ENCODE measurements around the gene GPC2. TPM values are rescaled to one million over a fixed set of nuclear protein-coding genes. Genes with fewer than 3 reads are reported as not detected.
"Not testable (repeated sequence)": the region's sequence is repeated elsewhere in the genome, so short reads cannot be mapped to it uniquely, and the experiment has no call there.

The GPC2 gene, protein sequence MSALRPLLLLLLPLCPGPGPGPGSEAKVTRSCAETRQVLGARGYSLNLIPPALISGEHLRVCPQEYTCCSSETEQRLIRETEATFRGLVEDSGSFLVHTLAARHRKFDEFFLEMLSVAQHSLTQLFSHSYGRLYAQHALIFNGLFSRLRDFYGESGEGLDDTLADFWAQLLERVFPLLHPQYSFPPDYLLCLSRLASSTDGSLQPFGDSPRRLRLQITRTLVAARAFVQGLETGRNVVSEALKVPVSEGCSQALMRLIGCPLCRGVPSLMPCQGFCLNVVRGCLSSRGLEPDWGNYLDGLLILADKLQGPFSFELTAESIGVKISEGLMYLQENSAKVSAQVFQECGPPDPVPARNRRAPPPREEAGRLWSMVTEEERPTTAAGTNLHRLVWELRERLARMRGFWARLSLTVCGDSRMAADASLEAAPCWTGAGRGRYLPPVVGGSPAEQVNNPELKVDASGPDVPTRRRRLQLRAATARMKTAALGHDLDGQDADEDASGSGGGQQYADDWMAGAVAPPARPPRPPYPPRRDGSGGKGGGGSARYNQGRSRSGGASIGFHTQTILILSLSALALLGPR
- 10.9 and 16.7 TPM in 2 replicates for total RNA-seq (2014; rRNA removed; shearing (Covaris generic))

DNA sequence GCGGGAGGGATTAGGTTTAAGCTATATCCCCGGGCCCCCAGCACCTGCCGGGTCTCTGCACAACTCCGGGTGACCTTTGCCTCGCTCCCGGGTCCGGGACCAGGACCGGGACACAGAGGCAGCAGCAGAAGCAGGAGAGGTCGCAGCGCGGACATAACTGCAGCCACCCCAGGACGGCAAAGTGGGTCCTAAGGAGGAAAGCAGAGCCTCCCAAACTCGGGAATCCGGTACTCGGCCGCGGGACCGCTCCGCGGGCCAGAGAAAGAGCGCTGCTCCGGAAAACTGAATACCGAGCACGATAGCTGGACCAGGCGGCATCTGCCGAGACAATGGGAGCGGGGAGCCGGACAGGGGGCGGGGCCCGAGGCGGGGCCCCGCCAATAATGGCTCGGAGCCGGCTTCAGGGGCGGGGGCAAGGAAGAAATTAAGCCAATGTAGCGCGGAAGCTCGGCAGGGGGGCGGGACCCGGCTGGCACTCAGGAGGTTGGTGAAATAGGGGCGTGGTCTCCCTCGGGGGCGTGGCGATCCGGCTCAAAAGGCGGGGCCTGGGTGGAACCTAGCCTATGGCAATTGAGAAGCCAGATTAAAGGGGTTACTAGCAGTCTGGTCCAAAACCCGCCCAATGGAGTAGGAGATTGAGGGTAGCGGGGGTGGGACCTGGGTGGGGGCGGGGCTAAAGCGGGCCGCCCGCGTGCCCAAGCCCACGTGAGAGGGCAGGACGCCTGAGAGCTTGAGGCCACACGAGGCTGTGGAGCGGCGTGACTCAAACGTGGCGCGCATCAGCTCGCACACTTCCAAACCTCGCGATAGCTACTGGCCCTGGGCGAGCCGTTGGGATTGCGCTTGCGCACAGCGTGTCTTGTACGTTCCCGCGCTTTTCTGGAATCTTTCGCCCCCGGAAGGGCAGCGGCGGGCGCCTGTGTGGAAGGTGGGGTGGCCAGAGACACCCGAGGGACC is at the start of gene GPC2, which contains the start of gene STAG3:
GPC2 (minus strand) TSS at position 337 of the 957 bp plus-strand sequence; CDS start at position 155, 182 bp downstream.
STAG3 (plus strand) TSS at position 874 of the 957 bp plus-strand sequence. CDS start 2,639 bp downstream, outside the sequence.
- peak; percentile 100 for DNase-seq (ENCODE audit: low read depth)

DNA sequence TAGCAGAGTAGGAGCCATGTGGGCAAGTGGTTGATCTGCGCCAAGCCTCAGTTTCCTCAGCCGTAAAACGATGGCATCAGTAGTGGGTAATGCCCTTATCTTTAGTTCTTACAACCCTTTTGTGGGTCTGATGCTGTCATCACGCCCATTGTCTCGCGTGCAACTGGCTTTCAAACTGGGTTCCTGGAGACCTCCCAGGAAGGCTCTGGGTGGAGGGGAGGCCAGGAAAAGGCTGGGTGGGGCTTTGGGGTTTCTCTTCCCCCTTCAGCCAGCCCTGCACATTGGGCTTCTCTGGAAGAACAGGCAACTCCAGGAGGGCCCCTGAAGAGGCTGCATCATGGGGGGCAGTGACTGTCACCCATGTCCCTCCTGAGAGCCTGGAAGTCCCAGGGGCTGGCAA is 47.7 kb upstream of the GPC2 start:
- DNase-seq (ENCODE audit: low read depth), result not testable (repeated sequence)

DNA sequence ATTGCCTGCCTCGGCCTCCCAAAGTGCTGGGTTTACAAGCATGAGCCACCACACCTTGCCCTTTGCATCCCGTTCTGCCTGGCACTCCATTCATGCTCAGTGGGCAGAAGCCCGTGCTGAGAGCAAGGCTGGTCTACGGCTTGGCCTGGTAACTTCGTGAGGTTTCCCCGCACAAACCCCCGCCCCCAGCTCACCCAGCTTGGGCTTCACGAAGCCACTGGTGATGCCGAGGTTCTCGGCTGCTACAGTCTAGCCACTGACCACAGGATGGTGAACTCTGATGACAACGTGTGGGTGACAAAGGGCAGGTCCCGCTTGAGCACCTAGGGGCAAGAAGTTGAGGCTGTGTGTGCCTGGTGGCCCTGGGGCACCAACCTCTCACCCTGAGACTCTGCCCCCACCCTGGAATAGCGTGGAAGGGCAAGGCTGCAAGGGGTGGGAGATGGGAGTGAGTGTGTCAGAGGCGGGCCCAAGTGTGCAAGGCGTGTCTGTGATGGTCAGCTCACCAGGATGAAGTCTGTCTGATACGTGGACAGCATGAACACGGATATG is 46.3 kb upstream of the GPC2 start:
- DNase-seq (ENCODE audit: low read depth), result not testable (repeated sequence)

DNA sequence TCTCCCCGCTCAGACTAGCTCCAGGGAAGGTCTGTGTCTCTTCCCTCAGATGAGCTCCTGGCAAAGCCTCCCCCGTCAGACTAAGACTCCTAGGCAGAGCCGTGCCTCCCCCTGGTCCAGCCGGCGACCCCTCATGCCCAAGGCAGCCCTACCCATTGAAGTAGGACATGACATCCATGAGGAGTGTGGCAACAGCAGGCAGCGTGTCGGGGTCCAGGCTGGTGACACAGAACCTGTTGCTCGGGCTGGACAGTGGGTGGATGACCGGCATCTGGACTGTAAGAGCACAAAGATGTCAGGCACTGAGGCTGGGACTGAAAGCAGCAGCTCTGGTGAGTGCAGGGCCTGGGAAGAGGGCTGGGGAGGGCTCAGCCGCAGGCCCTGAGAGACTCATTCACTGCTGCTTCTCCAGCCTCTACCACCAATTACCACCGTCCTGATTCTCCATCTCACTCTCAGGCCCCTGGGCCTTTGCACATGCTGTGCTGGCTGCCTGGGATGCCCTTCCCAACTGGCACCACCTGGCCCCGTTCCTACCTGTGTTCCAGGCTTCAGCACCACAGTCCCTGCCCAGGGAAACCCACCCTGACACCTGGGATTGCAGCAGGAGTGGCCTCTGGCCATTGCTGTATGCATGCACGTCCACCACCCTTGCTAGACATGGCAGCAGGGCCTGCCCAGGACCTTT is 45.4 kb upstream of the GPC2 start:
- DNase-seq (ENCODE audit: low read depth), result no peak

DNA sequence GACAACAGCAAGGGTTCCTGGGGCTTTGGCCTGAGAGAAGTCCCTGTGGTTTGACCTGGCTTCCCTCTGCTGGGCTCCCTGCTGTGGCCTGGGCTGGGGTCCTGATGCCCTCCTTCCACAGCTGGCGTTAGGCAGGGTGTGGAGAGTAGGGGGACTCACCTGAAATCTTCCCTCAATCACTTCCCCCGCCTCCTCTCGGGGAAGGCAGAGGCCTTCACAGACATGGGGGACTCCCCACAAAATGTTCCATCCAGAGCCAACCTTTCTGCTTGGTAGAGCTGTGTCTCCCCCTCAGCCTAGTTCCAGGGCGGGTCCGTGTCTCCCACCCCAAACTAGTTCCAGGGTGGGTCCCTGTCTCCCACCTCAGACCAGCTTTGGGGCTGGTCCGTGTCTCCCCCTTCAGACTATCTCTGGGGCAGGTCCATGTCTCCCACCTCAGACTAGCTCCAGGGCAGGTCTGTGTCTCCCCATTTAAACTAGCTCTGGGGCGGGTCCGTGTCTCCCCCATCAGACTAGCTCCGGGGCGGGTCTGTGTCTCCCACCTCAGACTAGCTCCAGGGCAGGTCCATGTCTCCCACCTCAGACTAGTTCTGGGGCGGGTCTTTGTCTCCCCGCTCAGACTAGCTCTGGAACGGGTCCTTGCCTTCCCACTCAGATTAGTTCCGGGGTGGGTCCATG is 44.7 kb upstream of the GPC2 start:
- no peak for DNase-seq (ENCODE audit: low read depth)

DNA sequence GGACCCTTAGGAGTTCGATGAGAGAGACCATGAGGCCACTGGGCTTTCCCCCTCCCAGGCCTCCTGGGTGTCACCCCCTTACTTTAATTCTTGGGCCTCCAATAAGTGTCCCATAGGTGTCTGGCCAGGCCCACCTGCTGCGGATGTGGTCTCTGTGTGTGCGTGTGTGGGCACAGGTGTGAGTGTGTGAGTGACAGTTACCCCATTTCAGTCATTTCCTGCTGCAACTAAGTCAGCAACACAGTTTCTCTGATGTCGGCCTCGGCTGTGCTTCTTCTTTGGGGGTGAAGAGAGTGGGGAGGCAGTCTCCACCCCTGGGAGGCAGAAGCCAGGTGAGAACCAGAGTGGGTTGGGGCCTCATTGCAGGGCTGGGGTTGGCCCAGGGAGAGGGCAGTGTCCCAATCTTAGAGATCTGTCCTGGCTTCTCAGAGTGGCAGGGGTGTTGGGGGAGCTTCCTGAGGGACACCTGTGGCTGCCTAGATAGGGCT is 44.1 kb upstream of the GPC2 start:
- no peak for DNase-seq (ENCODE audit: low read depth)

DNA sequence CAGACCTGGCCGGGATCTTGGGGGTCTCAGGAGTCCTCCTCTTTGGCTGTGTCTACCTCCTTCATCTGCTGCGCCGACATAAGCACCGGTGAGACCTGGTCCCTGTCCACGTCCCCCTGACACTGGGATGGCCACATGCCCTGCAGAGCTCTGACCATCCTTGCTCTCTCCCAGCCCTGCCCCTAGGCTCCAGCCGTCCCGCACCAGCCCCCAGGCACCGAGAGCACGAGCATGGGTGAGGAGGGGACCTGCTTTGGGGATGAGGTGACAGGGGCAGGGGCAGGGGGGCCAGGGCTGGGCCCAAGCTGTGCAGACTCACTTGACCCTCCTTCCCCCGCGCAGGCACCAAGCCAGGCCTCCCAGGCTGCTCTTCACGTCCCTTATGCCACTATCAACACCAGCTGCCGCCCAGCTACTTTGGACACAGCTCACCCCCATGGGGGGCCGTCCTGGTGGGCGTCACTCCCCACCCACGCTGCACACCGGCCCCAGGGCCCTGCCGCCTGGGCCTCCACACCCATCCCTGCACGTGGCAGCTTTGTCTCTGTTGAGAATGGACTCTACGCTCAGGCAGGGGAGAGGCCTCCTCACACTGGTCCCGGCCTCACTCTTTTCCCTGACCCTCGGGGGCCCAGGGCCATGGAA is 43.5 kb upstream of the GPC2 start:
- DNase-seq (ENCODE audit: low read depth), result no peak

DNA sequence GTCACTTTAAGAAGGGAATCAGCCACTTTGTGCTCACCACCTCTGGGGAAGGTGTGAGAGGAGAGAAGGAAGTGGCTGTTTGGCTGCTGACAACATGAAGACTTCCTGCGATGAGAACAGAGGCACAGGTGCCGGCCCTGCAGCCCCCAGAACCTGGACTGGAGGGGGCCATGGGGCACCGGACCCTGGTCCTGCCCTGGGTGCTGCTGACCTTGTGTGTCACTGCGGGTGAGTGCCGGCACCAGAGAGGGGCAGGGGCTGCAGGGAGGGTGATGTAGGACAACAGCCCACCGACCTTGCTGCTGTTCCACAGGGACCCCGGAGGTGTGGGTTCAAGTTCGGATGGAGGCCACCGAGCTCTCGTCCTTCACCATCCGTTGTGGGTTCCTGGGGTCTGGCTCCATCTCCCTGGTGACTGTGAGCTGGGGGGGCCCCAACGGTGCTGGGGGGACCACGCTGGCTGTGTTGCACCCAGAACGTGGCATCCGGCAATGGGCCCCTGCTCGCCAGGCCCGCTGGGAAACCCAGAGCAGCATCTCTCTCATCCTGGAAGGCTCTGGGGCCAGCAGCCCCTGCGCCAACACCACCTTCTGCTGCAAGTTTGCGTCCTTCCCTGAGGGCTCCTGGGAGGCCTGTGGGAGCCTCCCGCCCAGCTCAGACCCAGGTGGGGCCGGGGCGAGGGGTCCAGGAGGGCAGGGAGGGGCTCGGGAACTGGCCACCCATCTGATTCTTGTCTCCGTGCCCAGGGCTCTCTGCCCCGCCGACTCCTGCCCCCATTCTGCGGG is 42.8 kb upstream of the GPC2 start, which contains the start of gene PVRIG:
PVRIG (plus strand) TSS at position 149 of the 785 bp plus-strand sequence; CDS start at position 171, 22 bp downstream.
- DNase-seq (ENCODE audit: low read depth), result not testable (repeated sequence)

DNA sequence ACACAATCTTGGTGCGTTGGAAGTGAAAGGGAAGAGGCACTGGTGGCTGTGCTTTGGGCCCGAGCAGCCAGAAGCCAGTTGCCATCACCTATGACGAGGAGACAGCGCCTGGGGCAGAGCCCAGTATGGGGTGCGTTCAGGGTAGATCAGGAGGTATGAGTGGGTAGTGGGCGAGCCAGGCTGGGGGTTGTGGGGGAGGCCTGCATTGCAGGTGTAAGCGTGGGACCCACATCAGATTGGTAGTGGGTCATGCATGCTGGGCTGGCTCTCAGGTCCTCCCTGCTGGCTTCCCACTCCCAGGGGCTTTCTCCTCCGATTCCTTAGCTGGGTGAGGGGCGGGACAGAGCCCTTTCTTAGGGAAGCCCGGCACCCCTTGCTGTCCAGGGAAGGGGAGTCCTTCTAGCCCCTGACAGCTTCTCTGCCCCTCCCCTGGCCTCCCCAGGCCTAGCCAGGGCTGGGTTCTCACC is 42.1 kb upstream of the GPC2 start:
- no peak for DNase-seq (ENCODE audit: low read depth)

DNA sequence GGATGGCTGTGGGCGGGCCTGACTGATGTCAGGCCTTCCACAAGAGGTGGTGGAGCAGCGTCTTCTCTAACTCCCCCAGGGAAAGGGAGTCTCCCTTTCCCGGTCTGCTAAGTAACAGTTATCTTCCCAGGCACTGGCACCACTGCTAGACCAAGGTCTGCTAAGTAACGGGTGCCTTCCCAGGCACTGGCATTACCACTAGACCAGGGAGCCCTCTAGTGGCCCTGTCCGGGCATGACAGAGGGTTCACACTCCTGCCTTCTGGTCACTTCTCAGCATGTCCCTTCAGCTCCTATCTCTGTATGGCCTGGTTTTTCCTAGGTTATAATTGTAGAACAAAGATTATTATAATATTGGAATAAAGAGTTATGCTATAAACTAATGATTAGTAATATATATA is 40.8 kb upstream of the GPC2 start:
- DNase-seq (ENCODE audit: low read depth), result not testable (repeated sequence)

DNA sequence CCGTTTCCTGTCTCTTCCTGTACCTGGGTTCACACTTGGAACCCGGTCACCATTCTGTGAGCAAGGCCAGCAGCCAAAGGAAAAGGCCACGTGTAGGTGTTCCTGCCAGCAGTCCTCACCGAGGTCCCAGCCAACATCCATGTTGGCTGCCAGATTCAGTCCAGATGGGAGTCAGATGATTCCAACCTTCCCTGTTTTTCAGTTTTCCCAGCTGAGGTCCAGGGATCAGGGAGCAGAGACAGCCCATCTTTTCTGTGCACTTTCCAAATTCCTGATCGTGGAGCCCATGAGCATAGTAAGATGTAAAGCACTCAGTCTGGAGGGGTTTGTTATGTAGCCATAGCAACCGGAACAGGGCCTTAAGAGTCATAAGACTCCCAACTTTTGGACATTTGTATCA is 38.7 kb upstream of the GPC2 start:
- DNase-seq (ENCODE audit: low read depth), result no peak

DNA sequence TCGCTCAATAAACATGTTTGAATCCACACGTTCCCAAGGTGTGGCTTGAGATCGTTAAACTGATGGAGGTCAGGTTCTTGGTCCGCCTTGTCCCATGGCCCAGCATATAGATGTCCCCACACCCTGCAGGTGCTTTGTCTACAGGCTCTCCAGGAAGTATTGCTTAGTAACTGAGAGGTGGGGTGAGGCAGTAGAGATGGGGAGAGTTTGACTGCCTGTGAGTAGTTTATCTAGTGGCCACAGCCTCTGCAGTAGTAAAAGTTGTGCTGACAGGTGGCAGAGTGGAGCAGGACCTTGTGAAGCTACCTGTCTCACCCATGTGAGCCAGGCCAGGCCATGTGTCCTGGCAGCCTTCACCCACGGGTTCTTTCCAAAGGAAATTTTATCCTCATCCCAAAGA is 37.2 kb upstream of the GPC2 start:
- not testable (repeated sequence) for DNase-seq (ENCODE audit: low read depth)

DNA sequence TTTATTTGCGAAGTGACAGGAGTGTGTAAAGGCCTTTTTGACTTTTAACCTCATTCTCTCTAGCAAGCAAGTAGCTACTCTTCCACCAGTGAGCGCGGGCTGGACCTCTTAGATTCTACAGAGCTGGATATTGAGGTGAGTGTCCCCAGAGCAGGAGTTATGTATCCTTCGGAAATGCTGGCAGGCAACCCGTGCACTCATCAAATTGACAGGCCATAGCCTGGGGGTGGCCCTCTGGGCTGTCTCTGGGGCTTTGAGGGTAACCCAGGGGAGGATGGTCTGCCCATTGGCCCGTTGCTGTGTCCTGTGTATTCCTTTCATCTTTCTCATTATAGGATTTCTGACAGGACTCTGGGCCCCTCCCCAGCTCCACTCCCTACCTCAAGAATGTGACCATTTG is 36.5 kb upstream of the GPC2 start:
- DNase-seq (ENCODE audit: low read depth), result no peak

DNA sequence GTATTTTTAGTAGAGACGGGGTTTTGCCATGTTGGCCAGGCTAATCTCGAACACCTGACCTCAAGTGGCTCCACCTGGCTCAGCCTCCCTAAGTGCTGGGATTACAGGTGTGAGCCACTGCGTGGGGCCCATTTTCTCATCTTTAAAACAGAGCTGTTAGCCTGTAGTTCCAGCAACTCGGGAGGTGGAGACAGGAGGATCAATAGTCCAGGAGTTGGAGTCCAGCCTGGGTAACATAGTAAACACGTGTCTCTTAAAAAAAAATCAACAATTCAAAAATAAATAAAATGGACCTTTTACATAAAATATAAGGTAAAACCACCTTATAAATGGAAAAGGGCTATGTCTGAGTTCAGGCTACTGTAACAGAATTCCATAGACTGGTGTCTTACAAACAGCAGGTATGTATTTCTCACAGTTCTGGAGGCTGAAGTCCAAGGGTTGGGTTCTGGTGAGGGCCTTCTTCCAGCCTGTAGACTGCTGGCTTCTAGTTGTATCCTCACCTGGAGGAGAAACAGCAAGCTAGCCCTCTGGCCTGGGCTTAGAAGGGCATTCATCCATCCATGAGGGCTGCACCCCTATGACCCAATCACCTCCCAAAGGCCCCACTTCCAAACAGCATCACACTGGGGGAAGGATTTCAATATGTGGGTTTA is 35.6 kb upstream of the GPC2 start:
- DNase-seq (ENCODE audit: low read depth), result no peak

DNA sequence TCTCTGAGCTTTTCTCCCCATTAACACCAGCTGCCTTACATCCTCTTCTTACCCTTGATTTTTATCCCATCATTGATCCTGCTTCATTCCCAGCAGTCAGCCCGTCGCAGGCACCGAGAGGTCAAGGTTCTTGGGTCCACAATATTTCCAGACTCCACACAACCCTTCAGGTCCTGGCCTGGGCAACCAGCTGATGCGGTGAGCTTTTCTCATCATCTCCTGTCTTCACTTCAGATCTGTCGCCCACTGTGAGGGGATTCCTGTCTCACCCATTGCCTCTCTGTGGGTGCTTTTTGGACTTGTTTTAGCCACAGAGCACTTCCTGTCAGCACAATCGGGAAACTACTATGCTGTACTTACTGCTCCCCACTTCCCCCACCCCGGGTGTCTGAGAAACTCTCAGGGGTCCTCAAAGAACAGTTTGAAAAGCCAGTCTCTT is 34.2 kb upstream of the GPC2 start:
- no peak for DNase-seq (ENCODE audit: low read depth)

DNA sequence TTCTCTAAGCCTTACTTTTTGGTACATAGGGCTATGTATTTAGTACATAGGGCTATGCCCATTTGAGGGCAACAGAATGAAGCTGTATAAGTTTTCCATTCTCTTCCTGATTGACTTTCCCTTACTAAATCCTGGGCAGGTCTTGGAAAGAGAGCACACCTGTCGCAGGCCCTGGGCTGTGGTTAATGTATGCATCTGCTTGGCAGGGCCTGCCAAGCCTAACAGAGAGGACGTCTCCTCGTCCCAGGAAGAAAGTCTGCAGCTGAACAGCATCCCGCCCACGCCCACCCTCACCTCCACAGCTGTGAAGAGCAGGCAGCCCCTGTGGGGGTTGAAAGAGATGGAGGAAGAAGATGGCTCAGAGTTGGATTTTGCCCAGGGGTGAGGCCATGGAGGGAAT is 33.6 kb upstream of the GPC2 start:
- no peak for DNase-seq (ENCODE audit: low read depth)

DNA sequence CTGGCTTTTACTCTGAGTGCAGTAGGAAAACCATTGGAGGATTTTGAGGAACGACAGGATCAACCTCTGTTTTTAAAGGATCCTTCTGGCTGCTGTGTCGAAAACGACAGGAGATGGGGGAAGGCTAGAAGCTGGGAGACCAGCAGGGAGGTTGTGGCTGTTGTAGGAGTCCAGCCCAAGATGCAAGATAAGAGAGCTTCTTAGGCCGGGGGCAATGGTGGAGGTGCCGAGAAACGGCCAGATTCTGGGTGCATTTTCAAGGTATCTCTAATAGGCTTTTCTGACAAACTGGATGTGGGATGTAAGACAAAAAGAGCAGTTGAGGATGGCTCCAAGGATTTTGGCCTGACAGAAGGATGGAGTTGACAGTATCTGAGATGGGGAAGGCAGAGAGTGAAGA is 32.3 kb upstream of the GPC2 start:
- DNase-seq (ENCODE audit: low read depth), result no peak

DNA sequence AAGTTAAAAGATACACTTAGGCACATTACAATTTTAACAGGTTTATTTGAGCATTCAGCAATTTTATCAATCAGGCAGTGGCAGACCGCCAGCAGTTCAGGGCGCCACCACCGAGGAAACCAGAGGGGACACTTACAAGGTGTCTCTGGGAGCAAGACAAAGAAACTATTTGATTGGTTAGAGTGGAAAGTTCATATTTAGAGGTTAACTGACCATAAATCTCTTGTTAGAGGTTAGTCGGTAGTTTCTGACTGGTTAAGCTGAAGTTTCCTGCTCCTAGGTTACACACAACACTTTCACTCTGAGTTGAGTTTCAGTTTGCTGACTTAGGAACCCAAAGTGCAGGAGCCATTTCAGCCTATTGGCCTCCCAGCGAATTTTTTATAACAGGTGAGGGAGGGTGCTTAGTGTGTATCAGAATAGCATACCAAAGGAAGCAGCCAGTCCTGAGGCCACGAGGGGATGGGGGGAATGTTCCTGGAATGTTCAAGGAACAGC is 31.8 kb upstream of the GPC2 start:
- no peak for DNase-seq (ENCODE audit: low read depth)

Data from Daoy (cell line).